PFSK-1 (cell line): ENCODE data around the gene AKIRIN1.

Source experiments
- FOXP2 ChIP-seq: optimal IDR thresholded peaks from 2 replicates; pipeline ENCODE3; 2011; ENCODE audit warnings: borderline replicate concordance, control low read depth, inconsistent platforms; ENCODE audit not compliant: insufficient read depth; ENCODE audit errors: extremely low read length, extremely low read depth
- POLR2AphosphoS5 ChIP-seq: IDR thresholded peaks from 2 replicates; pipeline ENCODE4 v1.6.1; 2012; ENCODE audit warnings: low read depth, mild to moderate bottlenecking, control low read depth, low read length, moderate library complexity
- SIN3A ChIP-seq: IDR thresholded peaks from 2 replicates; pipeline ENCODE4 v1.6.1; 2012; ENCODE audit warnings: mild to moderate bottlenecking, low read length, moderate library complexity, borderline replicate concordance; ENCODE audit not compliant: insufficient read depth
- TAF1 ChIP-seq: IDR thresholded peaks from 2 replicates; pipeline ENCODE4 v1.6.1; 2012; ENCODE audit warnings: low read length, control low read depth, borderline replicate concordance; ENCODE audit not compliant: insufficient read depth
- TF ChIP-seq, protein P1 (sequence below), 2 experiments: IDR thresholded peaks; 2 replicates each; pipeline versions ENCODE4 v1.6.1 to v1.8.0; 2011 to 2012; ENCODE audit warnings: low read depth in 2 of 2, low read length in 2 of 2, control low read depth in 1 of 2, inconsistent platforms in 1 of 2, mild to moderate bottlenecking in 1 of 2, moderate library complexity in 1 of 2; ENCODE audit not compliant: insufficient read depth in 1 of 2

The AKIRIN1 gene

DNA sequence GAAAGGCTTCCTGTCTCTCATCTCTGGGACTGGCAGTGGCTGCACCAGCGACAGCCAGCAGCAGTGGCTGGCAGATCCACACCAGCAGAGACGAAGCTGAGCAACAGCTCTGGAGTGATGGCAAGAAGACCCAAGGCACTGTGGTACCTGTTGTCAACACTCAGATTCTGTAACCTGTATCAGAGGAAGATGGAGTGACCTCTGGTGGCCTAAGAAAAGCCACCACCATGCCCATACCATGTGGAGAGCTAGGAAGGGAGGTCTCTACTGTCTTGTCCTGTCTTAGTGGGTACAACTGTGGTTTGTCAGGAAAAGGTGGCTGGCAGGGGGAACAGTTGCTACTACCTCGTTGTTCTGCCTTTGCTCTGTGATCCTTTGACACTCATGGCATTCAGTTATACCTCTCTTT is 26.9 kb upstream of the AKIRIN1 start:
- TF ChIP-seq SIN3A (no peak), TAF1 (no peak)
- TF ChIP-seq, protein P1, sequence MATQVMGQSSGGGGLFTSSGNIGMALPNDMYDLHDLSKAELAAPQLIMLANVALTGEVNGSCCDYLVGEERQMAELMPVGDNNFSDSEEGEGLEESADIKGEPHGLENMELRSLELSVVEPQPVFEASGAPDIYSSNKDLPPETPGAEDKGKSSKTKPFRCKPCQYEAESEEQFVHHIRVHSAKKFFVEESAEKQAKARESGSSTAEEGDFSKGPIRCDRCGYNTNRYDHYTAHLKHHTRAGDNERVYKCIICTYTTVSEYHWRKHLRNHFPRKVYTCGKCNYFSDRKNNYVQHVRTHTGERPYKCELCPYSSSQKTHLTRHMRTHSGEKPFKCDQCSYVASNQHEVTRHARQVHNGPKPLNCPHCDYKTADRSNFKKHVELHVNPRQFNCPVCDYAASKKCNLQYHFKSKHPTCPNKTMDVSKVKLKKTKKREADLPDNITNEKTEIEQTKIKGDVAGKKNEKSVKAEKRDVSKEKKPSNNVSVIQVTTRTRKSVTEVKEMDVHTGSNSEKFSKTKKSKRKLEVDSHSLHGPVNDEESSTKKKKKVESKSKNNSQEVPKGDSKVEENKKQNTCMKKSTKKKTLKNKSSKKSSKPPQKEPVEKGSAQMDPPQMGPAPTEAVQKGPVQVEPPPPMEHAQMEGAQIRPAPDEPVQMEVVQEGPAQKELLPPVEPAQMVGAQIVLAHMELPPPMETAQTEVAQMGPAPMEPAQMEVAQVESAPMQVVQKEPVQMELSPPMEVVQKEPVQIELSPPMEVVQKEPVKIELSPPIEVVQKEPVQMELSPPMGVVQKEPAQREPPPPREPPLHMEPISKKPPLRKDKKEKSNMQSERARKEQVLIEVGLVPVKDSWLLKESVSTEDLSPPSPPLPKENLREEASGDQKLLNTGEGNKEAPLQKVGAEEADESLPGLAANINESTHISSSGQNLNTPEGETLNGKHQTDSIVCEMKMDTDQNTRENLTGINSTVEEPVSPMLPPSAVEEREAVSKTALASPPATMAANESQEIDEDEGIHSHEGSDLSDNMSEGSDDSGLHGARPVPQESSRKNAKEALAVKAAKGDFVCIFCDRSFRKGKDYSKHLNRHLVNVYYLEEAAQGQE (IDR thresholded peaks at IDR 0.05; ENCODE audit: insufficient read depth in 1 of 2, low read depth in 2 of 2, low read length in 2 of 2) = no peak

DNA sequence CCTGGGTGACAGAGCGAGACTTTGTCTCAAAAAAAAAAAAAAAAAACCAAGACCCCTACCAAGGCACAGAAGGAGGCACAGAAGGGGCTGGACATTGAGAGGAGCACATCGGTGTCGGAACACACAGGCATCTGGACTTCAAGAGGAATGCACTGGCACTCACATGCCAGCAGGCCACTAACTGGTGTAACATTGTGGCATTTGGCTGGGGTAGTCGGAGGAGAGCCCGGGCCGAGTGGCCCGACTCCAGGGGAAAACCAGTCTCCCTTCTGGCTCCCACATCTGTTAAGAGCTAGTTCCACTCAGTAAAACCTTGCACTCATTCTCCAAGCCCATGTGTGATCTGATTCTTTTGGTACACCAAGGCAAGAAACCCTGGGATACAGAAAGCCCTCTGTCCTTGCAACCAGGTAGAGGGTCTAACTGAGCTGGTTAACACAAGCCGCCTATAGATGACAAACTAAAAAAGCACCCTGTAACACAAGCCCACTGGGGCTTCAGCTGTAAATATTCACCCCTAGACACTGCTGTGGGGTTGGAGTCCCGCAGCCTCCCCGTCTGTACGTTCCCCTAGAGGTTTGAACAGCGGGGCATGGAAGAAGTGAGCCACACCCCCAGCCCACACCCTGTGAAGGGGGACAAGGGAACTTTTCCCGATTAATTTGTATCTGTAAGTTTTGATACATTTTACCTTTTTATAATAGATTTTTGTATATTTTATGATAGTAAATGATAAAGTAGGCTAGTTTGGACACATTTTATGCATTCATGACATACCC is 17.2 kb upstream of the AKIRIN1 start:
- TF ChIP-seq POLR2AphosphoS5 (no peak), TAF1 (no peak), FOXP2 (no peak), SIN3A (no peak)
- TF ChIP-seq, protein P1 (IDR thresholded peaks at IDR 0.05; ENCODE audit: insufficient read depth in 1 of 2, low read depth in 2 of 2, low read length in 2 of 2) = no peak

DNA sequence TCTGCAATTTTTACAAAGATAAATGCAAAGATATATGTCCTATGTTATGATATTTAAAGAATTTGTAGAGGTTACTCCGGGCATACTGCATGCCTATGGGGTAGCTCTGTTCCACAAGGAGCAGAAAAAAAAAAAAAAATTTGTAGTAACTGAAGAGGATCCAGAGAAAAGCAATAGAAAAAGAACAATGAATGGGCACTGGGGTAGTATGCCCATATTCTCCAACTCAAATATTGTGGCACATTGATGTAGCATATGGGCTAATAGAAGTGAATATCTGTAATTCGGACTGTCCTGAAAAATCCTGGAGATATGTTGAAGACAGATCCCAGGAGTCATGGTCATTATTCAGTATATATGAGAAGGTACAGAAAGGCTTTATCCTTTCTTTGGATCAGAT is 1.1 kb upstream of the AKIRIN1 start:
- TF ChIP-seq FOXP2 (no peak), TAF1 (no peak), POLR2AphosphoS5 (no peak), SIN3A (no peak)
- TF ChIP-seq, protein P1 (IDR thresholded peaks at IDR 0.05; ENCODE audit: insufficient read depth in 1 of 2, low read depth in 2 of 2, low read length in 2 of 2) = no peak

DNA sequence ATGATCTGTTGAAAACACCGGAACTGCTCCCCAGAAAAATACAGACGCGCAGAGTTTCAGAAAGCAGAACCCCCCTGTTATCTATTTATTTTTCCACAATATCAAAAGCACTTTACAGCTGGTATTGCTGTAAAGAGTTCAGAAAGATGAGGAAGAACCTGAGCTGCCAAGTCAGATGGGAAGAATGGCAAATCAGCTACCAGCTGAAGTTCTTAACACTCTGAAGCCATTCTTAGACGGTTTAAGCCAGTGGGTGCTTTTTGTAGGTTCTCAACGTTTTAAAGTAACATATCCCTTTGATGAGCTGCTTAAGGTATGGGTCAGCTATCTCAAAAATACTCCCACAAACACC is 714 bp upstream of the AKIRIN1 start:
- TF ChIP-seq POLR2AphosphoS5 (no peak), TAF1 (no peak), SIN3A (no peak), FOXP2 (no peak)
- TF ChIP-seq, protein P1 (IDR thresholded peaks at IDR 0.05; ENCODE audit: insufficient read depth in 1 of 2, low read depth in 2 of 2, low read length in 2 of 2) = no peak
